ENCODE data around the gene SCLT1.

Gene SCLT1

DNA sequence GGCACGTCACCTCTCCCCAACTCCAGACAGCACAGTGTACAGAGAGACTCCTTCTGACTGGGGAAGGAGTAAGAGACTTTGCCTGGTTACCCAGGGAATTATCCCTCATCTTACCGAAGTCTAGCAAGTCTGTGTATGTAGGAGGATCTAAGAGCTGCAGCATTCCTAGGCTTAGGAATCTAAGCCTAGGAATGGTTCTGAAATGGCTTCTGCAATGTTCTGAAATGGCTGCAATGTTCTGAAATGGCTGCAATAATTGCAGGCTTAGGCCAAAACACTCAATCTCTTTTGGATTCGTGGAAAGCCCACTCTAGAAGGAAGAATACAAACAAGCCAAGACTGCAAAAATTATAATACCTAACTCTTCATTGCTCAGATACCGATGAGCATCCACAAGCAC lies 106.4 kb downstream of the SCLT1 start:
- TF ChIP-seq SIN3A (IDR thresholded peaks at IDR 0.05; ENCODE audit: borderline replicate concordance, insufficient read depth, low read length) (no peak), FOXP2 (optimal IDR thresholded peaks at IDR 0.05; ENCODE audit: borderline replicate concordance, extremely low read depth, extremely low read length, insufficient read depth) (no peak), TAF1 (IDR thresholded peaks at IDR 0.05; ENCODE audit: borderline replicate concordance, insufficient read depth, low read length) (no peak), POLR2AphosphoS5 (IDR thresholded peaks at IDR 0.05; ENCODE audit: low read depth, low read length) (no peak)
- TF ChIP-seq, protein P1, sequence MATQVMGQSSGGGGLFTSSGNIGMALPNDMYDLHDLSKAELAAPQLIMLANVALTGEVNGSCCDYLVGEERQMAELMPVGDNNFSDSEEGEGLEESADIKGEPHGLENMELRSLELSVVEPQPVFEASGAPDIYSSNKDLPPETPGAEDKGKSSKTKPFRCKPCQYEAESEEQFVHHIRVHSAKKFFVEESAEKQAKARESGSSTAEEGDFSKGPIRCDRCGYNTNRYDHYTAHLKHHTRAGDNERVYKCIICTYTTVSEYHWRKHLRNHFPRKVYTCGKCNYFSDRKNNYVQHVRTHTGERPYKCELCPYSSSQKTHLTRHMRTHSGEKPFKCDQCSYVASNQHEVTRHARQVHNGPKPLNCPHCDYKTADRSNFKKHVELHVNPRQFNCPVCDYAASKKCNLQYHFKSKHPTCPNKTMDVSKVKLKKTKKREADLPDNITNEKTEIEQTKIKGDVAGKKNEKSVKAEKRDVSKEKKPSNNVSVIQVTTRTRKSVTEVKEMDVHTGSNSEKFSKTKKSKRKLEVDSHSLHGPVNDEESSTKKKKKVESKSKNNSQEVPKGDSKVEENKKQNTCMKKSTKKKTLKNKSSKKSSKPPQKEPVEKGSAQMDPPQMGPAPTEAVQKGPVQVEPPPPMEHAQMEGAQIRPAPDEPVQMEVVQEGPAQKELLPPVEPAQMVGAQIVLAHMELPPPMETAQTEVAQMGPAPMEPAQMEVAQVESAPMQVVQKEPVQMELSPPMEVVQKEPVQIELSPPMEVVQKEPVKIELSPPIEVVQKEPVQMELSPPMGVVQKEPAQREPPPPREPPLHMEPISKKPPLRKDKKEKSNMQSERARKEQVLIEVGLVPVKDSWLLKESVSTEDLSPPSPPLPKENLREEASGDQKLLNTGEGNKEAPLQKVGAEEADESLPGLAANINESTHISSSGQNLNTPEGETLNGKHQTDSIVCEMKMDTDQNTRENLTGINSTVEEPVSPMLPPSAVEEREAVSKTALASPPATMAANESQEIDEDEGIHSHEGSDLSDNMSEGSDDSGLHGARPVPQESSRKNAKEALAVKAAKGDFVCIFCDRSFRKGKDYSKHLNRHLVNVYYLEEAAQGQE (IDR thresholded peaks at IDR 0.05; ENCODE audit: insufficient read depth in 1 of 2, low read depth in 2 of 2, low read length in 2 of 2) = no peak

DNA sequence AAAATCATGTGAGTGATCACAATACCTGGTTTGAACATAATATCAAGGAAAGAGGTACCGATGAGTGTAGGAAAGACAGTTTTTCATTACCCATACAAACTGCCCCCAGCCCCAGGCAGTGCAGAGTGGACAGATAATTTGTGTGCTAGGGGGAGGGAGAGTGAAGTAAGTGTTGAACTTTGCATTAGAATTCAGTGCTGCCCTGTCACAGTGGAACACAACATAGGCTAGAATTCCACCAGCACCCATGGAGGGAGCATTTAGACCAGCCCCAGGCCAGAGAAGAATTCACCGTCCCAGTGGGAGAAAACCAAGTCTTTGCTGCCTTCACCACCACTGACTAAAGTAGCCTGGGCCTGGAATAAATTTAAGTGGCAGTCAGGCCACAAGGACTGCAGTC lies 107.3 kb downstream of the SCLT1 start:
- TF ChIP-seq SIN3A (IDR thresholded peaks at IDR 0.05; ENCODE audit: borderline replicate concordance, insufficient read depth, low read length) = no peak
- TF ChIP-seq, protein P1 (IDR thresholded peaks at IDR 0.05; ENCODE audit: insufficient read depth in 1 of 2, low read depth in 2 of 2, low read length in 2 of 2) = no peak
- TF ChIP-seq POLR2AphosphoS5 (IDR thresholded peaks at IDR 0.05; ENCODE audit: low read depth, low read length) = no peak
- no peak for TF ChIP-seq FOXP2 (optimal IDR thresholded peaks at IDR 0.05; ENCODE audit: borderline replicate concordance, extremely low read depth, extremely low read length, insufficient read depth)
- no peak for TF ChIP-seq TAF1 (IDR thresholded peaks at IDR 0.05; ENCODE audit: borderline replicate concordance, insufficient read depth, low read length)

DNA sequence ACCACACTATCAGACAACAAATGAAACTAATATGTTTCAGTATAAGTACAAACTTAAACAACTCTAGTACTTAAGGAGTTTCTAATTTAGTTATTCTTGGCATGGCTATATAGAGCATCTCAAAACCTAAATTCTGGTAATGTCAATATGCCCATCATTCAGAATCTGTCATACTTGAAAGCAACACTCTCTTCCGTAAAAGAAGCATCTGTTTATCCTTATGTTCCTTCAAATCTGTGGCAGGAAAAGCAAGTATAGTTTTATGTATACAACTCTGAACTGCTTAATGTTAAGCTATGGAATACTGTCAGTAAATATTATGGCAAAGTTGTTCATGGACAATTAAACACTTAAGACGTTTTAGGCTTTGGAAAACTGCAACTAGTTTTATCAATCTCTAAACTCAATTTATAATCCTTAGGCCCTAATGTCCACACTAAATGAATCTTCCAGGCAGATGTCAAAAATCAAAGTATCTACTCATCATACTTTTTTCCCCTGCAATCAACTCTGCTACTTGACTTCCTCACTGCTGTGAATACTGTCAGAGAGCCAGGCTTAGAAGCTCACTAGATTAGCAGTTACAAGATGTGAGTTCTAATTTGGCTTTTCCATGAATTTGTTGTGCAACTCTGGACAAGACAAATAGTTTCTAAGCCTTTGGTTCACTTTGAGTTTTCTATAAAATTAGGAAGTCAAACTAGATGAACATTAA lies 109.4 kb downstream of the SCLT1 start:
- TF ChIP-seq SIN3A (IDR thresholded peaks at IDR 0.05; ENCODE audit: borderline replicate concordance, insufficient read depth, low read length) (no peak), POLR2AphosphoS5 (IDR thresholded peaks at IDR 0.05; ENCODE audit: low read depth, low read length) (no peak), TAF1 (IDR thresholded peaks at IDR 0.05; ENCODE audit: borderline replicate concordance, insufficient read depth, low read length) (no peak), FOXP2 (optimal IDR thresholded peaks at IDR 0.05; ENCODE audit: borderline replicate concordance, extremely low read depth, extremely low read length, insufficient read depth) (no peak)
- TF ChIP-seq, protein P1 (IDR thresholded peaks at IDR 0.05; ENCODE audit: insufficient read depth in 1 of 2, low read depth in 2 of 2, low read length in 2 of 2) = no peak

DNA sequence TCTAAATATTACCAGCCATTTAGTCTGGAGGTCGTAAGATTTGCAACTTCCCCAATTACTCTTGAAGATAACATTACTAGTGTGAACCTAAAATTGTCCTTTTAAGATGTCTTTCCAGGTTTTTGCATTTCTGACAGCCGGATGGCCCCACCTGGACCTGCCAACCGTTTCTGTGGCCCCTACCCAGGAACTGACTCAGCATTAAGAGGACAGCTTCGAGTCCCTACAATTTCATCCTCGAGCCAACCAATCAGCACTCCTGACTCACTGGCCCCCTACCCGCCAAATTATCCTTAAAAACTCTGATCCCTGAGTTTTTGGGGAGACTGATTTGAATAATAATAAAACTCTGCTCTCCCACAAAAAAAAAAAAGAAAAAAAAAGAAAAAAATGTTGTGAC lies 112.0 kb downstream of the SCLT1 start:
- TF ChIP-seq, protein P1 (IDR thresholded peaks at IDR 0.05; ENCODE audit: insufficient read depth in 1 of 2, low read depth in 2 of 2, low read length in 2 of 2) = no peak
- TF ChIP-seq POLR2AphosphoS5 (IDR thresholded peaks at IDR 0.05; ENCODE audit: low read depth, low read length) = no peak
- TF ChIP-seq FOXP2 (optimal IDR thresholded peaks at IDR 0.05; ENCODE audit: borderline replicate concordance, extremely low read depth, extremely low read length, insufficient read depth) = no peak
